Stimulated activated CD8-positive, alpha-beta memory T cell treated with anti-CD3 and anti-CD28 coated beads, Interleukin-4, amount 100 ng/mL, for 24 hours (primary cell): ENCODE measurements around the gene NCBP1.
"Not testable (repeated sequence)": the region's sequence is repeated elsewhere in the genome, so short reads cannot be mapped to it uniquely, and the experiment has no call there.

Experiments used
- DNase-seq: peaks from one replicate; pipeline ENCODE4 v3.0.0-alpha.2; 2020; ENCODE audit warnings: low read depth

The NCBP1 gene

GRCh38 chr9:97675655-97676054, 42.0 kb downstream of the NCBP1 start:
- DNase-seq = no peak

- DNase-seq = no peak
Observed at GRCh38 chr9:97682242-97682641, 48.6 kb downstream of the NCBP1 start.

GRCh38 chr9:97688654-97689053, 55.0 kb downstream of the NCBP1 start:
- no peak for DNase-seq

- DNase-seq = no peak
Observed at GRCh38 chr9:97689401-97690180, 56.0 kb downstream of the NCBP1 start.

- no peak for DNase-seq
Observed at GRCh38 chr9:97694769-97695168, 61.1 kb downstream of the NCBP1 start.

GRCh38 chr9:97695390-97695789, 61.8 kb downstream of the NCBP1 start:
- no peak for DNase-seq

- no peak for DNase-seq
Observed at GRCh38 chr9:97695995-97696802, 62.6 kb downstream of the NCBP1 start.

- DNase-seq = peak; percentile 98
Observed at GRCh38 chr9:97696803-97697601, 63.4 kb downstream of the NCBP1 start, which contains the start of gene XPA. Gene XPA (minus strand): TSS chr9:97697340. CDS start chr9:97697292, 48 bp downstream.

- DNase-seq = no peak
Observed at GRCh38 chr9:97697837-97698236, 64.2 kb downstream of the NCBP1 start.

- DNase-seq = no peak
Observed at GRCh38 chr9:97698865-97699264, 65.2 kb downstream of the NCBP1 start.

GRCh38 chr9:97699281-97699680, 65.7 kb downstream of the NCBP1 start:
- DNase-seq = not testable (repeated sequence)

- DNase-seq = not testable (repeated sequence)
Observed at GRCh38 chr9:97699824-97700223, 66.2 kb downstream of the NCBP1 start.

- DNase-seq = no peak
Observed at GRCh38 chr9:97703437-97704344, 70.1 kb downstream of the NCBP1 start.

GRCh38 chr9:97704345-97704677, 70.7 kb downstream of the NCBP1 start:
- DNase-seq = no peak

- no peak for DNase-seq
Observed at GRCh38 chr9:97704851-97705250, 71.2 kb downstream of the NCBP1 start.

- no peak for DNase-seq
Observed at GRCh38 chr9:97705354-97705950, 71.8 kb downstream of the NCBP1 start.

- DNase-seq = no peak
Observed at GRCh38 chr9:97706246-97706645, 72.6 kb downstream of the NCBP1 start.

- DNase-seq = no peak
Observed at GRCh38 chr9:97710356-97711222, 77.0 kb downstream of the NCBP1 start.

GRCh38 chr9:97711223-97711626, 77.6 kb downstream of the NCBP1 start:
- DNase-seq = no peak

GRCh38 chr9:97714435-97714834, 80.8 kb downstream of the NCBP1 start:
- DNase-seq = no peak
